ENCODE data around the gene VAPB. TPM values are rescaled to one million over a fixed set of nuclear protein-coding genes. Genes with fewer than 3 reads are reported as not detected.

The VAPB gene, protein sequence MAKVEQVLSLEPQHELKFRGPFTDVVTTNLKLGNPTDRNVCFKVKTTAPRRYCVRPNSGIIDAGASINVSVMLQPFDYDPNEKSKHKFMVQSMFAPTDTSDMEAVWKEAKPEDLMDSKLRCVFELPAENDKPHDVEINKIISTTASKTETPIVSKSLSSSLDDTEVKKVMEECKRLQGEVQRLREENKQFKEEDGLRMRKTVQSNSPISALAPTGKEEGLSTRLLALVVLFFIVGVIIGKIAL
- total RNA-seq (10 to 100 TPM; 23.4 to 42.1 (median 32.7) TPM), polyA plus RNA-seq (10 to 100 TPM; 33.0 to 47.6 (median 39.7) TPM)

GRCh38 chr20:58388882-58389323, at the start of gene VAPB:
Gene VAPB (plus strand): TSS chr20:58389229. CDS start chr20:58389460, 231 bp downstream.
- peak in 1 of 4 donors; percentile 62 for TF ChIP-seq EP300 (IDR thresholded peaks at IDR 0.05)
- no peak for TF ChIP-seq POLR2A (IDR thresholded peaks at IDR 0.05)
- TF ChIP-seq CTCF (IDR thresholded peaks at IDR 0.05) = no peak
- peak; percentile 73 to 95 (median 89) for TF ChIP-seq POLR2AphosphoS5 (IDR thresholded peaks at IDR 0.05)
- intact Hi-C loops (cut with DNase I) = loop anchor here (1.0 to 10.0 kb wide), 4 partner anchors 22 to 263 kb away; partner anchors contain the start of genes RAB22A and STX16
- 0 to 1% methylated on average over 51 of the region's 51 CpGs for WGBS, 2 donors

GRCh38 chr20:58339741-58340140, 49.3 kb upstream of the VAPB start:
- TF ChIP-seq CTCF (IDR thresholded peaks at IDR 0.05) = no peak
- TF ChIP-seq EP300 (IDR thresholded peaks at IDR 0.05) = no peak
- no peak for TF ChIP-seq POLR2A (IDR thresholded peaks at IDR 0.05)
- no peak for TF ChIP-seq POLR2AphosphoS5 (IDR thresholded peaks at IDR 0.05)
- intact Hi-C loops (cut with DNase I) = no loop called here
- WGBS, 2 donors = 97 to 99% methylated on average over 6 of the region's 6 CpGs
- Histone ChIP-seq H3K9me3 (no peaks in the 10 kb centered on the region), H3K27me3 (no peaks in the 10 kb centered on the region), H3K27ac (no peak overlapping the region), H3K4me3 (no peak overlapping the region), H3K36me3 (peaks cover 0 to 2% (median 0%) of the 10 kb centered on the region in 4 donors), H3K4me1 (peaks cover 0 to 9% (median 0%) of the 10 kb centered on the region in 4 donors)
- DNase-seq = no peak

More at GRCh38 chr20:58388882-58389323, at the start of gene VAPB:
- H3K9me3 ChIP-seq = no peaks in the 10 kb centered on the region
- peak; percentile 98 for DNase-seq
- H3K4me1 ChIP-seq = peaks cover 0 to 38% (median 36%) of the 10 kb centered on the region in 4 donors
- no peaks in the 10 kb centered on the region for H3K36me3 ChIP-seq
- H3K27ac ChIP-seq = peak within 1 kb of the TSS; percentile 89 to 96 (median 94)
- peak within 1 kb of the TSS; percentile 76 to 91 (median 86) for H3K4me3 ChIP-seq
- H3K27me3 ChIP-seq = no peaks in the 10 kb centered on the region

GRCh38 chr20:58340151-58340550, 48.9 kb upstream of the VAPB start:
- intact Hi-C loops (cut with DNase I) = no loop called here
- Histone ChIP-seq H3K9me3 (no peaks in the 10 kb centered on the region), H3K36me3 (peaks cover 0 to 6% (median 1%) of the 10 kb centered on the region in 4 donors), H3K4me3 (no peak overlapping the region), H3K4me1 (peaks cover 0 to 9% (median 0%) of the 10 kb centered on the region in 4 donors), H3K27ac (no peak overlapping the region), H3K27me3 (no peaks in the 10 kb centered on the region)
- DNase-seq = no peak
- 87 to 92% methylated on average over 4 of the region's 4 CpGs for WGBS, 2 donors
- TF ChIP-seq POLR2AphosphoS5 (IDR thresholded peaks at IDR 0.05) (no peak), POLR2A (IDR thresholded peaks at IDR 0.05) (no peak), EP300 (IDR thresholded peaks at IDR 0.05) (no peak)

DNA sequence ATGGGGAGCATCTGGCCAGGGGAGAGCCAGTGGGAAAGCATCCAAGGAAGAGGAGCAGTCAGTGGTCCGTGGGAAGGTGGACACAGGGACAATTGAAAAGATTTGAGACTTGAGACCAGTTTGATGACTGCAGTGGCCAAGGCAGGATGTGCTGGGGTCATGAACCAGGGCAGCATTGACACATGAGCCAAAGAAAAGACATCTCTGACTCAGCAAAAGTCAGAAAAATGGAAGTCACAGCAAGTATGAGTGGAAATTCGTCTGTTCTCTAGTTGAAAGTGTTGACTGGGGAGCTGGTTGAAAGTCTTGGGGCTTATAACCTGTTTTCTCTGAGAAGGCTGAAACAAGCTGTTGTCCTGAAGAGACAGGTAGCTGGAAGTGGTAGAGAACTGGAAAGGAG, 48.2 kb upstream of the VAPB start:
- intact Hi-C loops (cut with DNase I) = no loop called here

More for the DNA sequence above, 48.2 kb upstream of the VAPB start:
- DNase-seq = no peak
- Histone ChIP-seq H3K36me3 (peaks cover 0 to 13% (median 7%) of the 10 kb centered on the region in 4 donors), H3K9me3 (no peaks in the 10 kb centered on the region), H3K27ac (no peak overlapping the region), H3K27me3 (no peaks in the 10 kb centered on the region), H3K4me3 (no peak overlapping the region), H3K4me1 (peaks cover 0 to 9% (median 0%) of the 10 kb centered on the region in 4 donors)
- WGBS, 2 donors = 91% methylated on average over 2 of the region's 2 CpGs
- no peak for TF ChIP-seq CTCF (IDR thresholded peaks at IDR 0.05)
- TF ChIP-seq EP300 (IDR thresholded peaks at IDR 0.05) = no peak
- no peak for TF ChIP-seq POLR2A (IDR thresholded peaks at IDR 0.05)
- TF ChIP-seq POLR2AphosphoS5 (IDR thresholded peaks at IDR 0.05) = no peak
